Ishikawa (cell line): ENCODE data around the gene YAP1.

Experiments used
- CEBPB ChIP-seq: IDR thresholded peaks from 2 replicates; pipeline ENCODE4 v1.6.1; 2012
- CREB1 ChIP-seq: IDR thresholded peaks from 2 replicates; pipeline ENCODE4 v1.6.1; 2012; ENCODE audit warnings: low read depth
- EP300 ChIP-seq: IDR thresholded peaks from 2 replicates; pipeline ENCODE4 v1.6.1; 2012; ENCODE audit warnings: borderline replicate concordance
- MAX ChIP-seq: IDR thresholded peaks from 2 replicates; pipeline ENCODE4 v1.6.1; 2012
- RAD21 ChIP-seq: IDR thresholded peaks from 2 replicates; pipeline ENCODE4 v1.6.1; 2012; ENCODE audit warnings: low read depth
- REST ChIP-seq: IDR thresholded peaks from 2 replicates; pipeline ENCODE4 v1.6.1; 2012; ENCODE audit warnings: low read depth, mild to moderate bottlenecking
- TAF1 ChIP-seq: IDR thresholded peaks from 2 replicates; pipeline ENCODE4 v1.6.1; 2012; ENCODE audit warnings: low read depth, mild to moderate bottlenecking
- YY1 ChIP-seq: IDR thresholded peaks from 2 replicates; pipeline ENCODE4 v1.6.1; 2012; ENCODE audit warnings: low read depth

GRCh38 chr11:102171101-102171500 is 60.9 kb downstream of the YAP1 start:
- TF ChIP-seq CEBPB, result no peak
- TF ChIP-seq MAX, result no peak
- TF ChIP-seq CREB1, result no peak
- TF ChIP-seq YY1, result no peak
- no peak for TF ChIP-seq REST
- TF ChIP-seq TAF1, result no peak
- TF ChIP-seq EP300, result no peak
- no peak for TF ChIP-seq RAD21
